CD4-positive, alpha-beta T cell treated with Interleukin-4 for 1 hour (primary cell): ENCODE measurements around the gene CDC42BPA.

Source experiments
- DNase-seq, 2 donors: peaks; one replicate each; pipeline ENCODE4 v3.0.0-alpha.2; 2020 to 2022

CDC42BPA gene

DNA sequence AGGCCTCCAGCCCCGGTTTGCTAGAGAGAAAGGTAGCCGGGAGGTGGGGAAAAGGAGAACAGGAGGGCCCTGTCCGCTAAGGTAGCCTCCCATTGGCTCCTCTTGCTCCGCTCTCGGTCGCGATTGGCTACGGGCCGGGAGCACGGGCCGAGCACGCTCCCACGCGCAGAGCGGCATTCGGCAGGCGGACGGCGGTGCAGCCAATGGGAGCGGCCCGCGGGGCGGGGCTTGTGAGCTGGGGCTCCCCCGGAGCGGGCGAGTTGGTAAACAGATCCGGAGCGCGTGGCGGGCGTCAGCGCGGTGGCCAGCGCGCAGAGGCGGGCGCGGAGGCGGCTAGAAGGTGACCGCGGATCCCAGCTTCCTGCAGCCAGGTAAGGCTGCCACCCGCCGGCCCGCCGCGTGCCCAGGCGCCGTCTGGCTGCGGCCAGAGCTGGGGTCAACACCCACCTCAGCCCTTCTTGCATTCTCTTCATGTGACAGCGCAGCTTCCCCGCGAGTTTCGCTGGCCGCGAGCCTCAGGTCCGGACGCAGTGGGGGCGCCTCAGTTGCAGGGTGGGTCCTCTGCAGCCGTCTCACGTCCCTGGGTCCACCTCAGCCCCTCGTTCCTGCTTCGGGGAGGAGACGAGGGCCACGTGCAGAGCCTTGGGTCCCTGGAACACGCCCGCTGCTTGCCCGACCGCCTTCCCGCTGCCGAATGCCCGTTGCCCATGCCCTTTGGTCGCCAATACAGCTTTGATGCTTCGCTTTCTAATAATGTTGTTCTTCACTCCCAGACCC, 378.1 kb downstream of the CDC42BPA start, which contains the start of gene COQ8A:
COQ8A (plus strand) TSS at position 266 of the 777 bp plus-strand sequence. CDS start 21,092 bp downstream, outside the sequence.
- peak; percentile 99 for DNase-seq
